HL-60 (cell line): ENCODE measurements around the gene CACNA1E.

Experiments
- DNase-seq, 2 experiments: peaks; one replicate each; pipeline ENCODE4 v3.0.0-alpha.2; 2010 to 2020; ENCODE audit warnings: low read depth in 1 of 2, low spot score in 1 of 2
- H3K27ac ChIP-seq: fragments of 250-450 bp; sonication (Bioruptor Pico); replicated peaks from 2 replicates; pipeline ENCODE4 v1.5.1; 2020; ENCODE audit warnings: mild to moderate bottlenecking, moderate library complexity
- H3K27me3 ChIP-seq: fragments of 250-450 bp; sonication (Bioruptor Pico); 2 replicates; pipeline ENCODE4 v1.5.1; 2021; ENCODE audit warnings: mild to moderate bottlenecking, moderate library complexity; ENCODE audit not compliant: insufficient read depth, poor library complexity, severe bottlenecking
- H3K4me3 ChIP-seq: replicated peaks from 2 replicates; pipeline ENCODE4 v1.5.1; 2011; ENCODE audit warnings: mild to moderate bottlenecking, control low read depth, low read length; ENCODE audit not compliant: insufficient read depth
- GABPA ChIP-seq: IDR thresholded peaks from 2 replicates; pipeline ENCODE4 v1.6.1; 2012; ENCODE audit warnings: low read depth
- POLR2AphosphoS5 ChIP-seq: IDR thresholded peaks from 2 replicates; pipeline ENCODE4 v1.6.1; 2012; ENCODE audit warnings: low read depth
- SPI1 ChIP-seq: IDR thresholded peaks from 2 replicates; pipeline ENCODE4 v1.6.1; 2012; ENCODE audit warnings: low read depth, mild to moderate bottlenecking, borderline replicate concordance
- TF ChIP-seq, protein P1 (sequence below): IDR thresholded peaks from one replicate; pipeline ENCODE4 v1.5.1; 2011; ENCODE audit warnings: low read length, control low read depth, inconsistent platforms; ENCODE audit not compliant: insufficient read depth
- TF ChIP-seq, protein P2 (sequence below): IDR thresholded peaks from 2 replicates; pipeline ENCODE4 v1.6.1; 2012; ENCODE audit warnings: low read depth; ENCODE audit not compliant: insufficient replicate concordance

Gene CACNA1E

DNA sequence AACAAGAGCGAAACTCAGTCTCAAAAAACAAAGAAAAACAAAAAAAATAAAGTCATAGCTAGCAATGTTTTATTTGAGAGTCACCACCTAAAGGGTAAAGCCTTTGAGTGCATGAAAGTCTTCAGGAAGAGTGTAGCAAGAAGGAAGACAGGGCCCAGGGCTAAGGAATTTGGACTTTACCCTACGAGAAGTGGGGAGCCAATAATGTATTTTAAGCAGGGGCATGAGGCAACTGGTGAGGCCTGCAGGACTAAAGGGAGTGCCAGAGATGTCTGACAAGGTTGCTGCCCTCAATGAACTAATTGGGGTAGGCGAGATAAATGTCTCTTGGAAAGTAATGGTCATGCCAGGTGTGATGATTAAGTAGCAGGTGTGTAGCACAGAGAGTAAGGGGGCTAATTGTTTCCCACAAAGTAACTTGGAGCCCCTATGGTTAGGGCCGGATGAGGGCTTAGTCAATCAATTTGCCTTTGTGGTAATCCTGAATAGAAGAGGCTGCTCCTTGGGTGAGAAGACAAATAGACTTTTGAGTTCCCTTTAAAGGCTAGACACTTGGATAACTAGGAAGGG lies 31.6 kb upstream of the CACNA1E start:
- Histone ChIP-seq H3K4me3 (no peak overlapping the region), H3K27ac (no peak overlapping the region), H3K27me3 (no peaks in the 10 kb centered on the region)
- no peak for DNase-seq
- TF ChIP-seq GABPA (no peak), POLR2AphosphoS5 (no peak), SPI1 (no peak)
- TF ChIP-seq, protein P1, sequence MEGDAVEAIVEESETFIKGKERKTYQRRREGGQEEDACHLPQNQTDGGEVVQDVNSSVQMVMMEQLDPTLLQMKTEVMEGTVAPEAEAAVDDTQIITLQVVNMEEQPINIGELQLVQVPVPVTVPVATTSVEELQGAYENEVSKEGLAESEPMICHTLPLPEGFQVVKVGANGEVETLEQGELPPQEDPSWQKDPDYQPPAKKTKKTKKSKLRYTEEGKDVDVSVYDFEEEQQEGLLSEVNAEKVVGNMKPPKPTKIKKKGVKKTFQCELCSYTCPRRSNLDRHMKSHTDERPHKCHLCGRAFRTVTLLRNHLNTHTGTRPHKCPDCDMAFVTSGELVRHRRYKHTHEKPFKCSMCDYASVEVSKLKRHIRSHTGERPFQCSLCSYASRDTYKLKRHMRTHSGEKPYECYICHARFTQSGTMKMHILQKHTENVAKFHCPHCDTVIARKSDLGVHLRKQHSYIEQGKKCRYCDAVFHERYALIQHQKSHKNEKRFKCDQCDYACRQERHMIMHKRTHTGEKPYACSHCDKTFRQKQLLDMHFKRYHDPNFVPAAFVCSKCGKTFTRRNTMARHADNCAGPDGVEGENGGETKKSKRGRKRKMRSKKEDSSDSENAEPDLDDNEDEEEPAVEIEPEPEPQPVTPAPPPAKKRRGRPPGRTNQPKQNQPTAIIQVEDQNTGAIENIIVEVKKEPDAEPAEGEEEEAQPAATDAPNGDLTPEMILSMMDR: no peak
- TF ChIP-seq, protein P2, sequence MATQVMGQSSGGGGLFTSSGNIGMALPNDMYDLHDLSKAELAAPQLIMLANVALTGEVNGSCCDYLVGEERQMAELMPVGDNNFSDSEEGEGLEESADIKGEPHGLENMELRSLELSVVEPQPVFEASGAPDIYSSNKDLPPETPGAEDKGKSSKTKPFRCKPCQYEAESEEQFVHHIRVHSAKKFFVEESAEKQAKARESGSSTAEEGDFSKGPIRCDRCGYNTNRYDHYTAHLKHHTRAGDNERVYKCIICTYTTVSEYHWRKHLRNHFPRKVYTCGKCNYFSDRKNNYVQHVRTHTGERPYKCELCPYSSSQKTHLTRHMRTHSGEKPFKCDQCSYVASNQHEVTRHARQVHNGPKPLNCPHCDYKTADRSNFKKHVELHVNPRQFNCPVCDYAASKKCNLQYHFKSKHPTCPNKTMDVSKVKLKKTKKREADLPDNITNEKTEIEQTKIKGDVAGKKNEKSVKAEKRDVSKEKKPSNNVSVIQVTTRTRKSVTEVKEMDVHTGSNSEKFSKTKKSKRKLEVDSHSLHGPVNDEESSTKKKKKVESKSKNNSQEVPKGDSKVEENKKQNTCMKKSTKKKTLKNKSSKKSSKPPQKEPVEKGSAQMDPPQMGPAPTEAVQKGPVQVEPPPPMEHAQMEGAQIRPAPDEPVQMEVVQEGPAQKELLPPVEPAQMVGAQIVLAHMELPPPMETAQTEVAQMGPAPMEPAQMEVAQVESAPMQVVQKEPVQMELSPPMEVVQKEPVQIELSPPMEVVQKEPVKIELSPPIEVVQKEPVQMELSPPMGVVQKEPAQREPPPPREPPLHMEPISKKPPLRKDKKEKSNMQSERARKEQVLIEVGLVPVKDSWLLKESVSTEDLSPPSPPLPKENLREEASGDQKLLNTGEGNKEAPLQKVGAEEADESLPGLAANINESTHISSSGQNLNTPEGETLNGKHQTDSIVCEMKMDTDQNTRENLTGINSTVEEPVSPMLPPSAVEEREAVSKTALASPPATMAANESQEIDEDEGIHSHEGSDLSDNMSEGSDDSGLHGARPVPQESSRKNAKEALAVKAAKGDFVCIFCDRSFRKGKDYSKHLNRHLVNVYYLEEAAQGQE: no peak

DNA sequence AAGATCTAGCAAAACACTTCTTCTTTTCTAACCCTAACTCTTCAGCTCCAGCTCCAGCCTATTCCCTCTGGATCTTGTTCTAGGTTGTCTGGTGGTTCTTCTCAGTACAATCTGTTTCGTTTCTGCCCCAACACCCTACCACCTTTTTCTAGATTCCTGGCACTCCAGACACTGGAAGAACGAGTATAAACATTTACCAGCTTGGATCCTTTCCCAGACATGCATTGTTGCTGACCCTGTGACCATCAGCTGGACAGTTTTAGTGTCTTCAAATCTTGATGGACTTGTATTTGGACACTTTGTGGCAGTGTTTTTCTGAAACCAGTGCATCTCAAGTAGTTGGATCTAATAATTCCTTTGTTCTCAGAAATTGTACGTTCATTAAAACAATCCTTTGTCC lies 30.6 kb upstream of the CACNA1E start:
- TF ChIP-seq, protein P1: no peak
- no peak; the same call in 1 of the 2 replicates for TF ChIP-seq SPI1
- TF ChIP-seq, protein P2: no peak
- no peak for DNase-seq

DNA sequence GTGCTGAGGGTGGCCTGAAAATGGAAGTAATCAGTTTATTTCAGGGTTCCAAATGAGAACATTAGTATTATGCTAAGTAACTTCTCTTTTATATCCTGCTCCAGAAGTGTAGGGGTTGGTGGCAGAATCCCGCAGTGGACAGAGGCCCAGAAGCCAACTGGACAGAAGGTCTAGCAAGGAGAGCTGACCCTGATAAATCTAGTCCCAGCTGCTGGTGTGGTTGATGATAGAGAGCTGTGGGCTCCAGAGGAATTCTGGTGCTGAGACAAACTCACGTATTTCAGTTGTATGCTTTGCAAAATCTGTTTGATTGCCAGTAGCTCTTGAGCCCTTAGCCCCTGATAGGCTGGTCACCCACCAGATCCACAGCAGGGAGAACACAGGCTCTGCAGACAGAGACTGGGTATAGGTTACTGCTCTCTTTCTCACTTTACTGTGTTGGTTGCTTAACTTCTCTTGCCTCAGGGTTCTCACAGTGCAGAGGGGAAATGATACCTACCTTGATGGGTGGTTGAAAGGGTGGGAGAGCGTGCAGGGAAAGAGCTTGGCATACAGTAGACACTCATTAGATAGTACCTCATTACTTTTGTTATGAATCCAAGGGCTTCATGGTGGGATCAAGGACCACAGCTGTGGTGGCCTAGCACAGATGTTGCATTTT lies 29.6 kb upstream of the CACNA1E start:
- Histone ChIP-seq H3K27me3 (no peaks in the 10 kb centered on the region), H3K4me3 (no peak overlapping the region), H3K27ac (no peak overlapping the region)
- no peak for DNase-seq
- no peak for TF ChIP-seq GABPA
- TF ChIP-seq, protein P2: no peak
- TF ChIP-seq POLR2AphosphoS5: no peak
- TF ChIP-seq SPI1: no peak
- TF ChIP-seq, protein P1: no peak

More for the DNA sequence above, 30.6 kb upstream of the CACNA1E start:
- Histone ChIP-seq H3K27ac (no peak overlapping the region), H3K27me3 (no peaks in the 10 kb centered on the region), H3K4me3 (no peak overlapping the region)
